ENCODE measurements around the gene OSBPL9. TPM values are rescaled to one million over a fixed set of nuclear protein-coding genes. Genes with fewer than 3 reads are reported as not detected.

Gene OSBPL9
- total and polyA plus RNA-seq, 9 of the 15 experiments (the other 6 are each of a cell fraction or from before 2014, with no cell fraction given), result 43.9 to 217 (median 170) TPM

DNA sequence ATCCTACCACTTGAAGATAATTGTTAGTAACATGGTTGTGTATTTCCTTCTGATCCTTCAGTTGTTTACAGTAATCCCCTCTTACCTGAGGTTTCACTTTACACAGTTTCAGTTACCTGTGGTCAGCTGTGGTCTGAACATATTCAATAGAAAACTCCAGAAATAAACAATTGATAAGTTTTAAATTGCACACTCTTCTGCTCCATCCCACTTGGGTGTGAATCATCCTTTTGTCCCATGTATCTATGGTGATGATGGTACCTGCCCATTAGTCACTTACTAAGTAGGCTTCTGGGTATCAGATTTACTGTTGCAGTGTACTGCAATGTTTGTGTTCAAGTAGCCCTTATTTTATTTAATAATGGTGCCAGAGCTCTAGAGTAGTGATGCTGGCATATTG lies 62.5 kb downstream of the OSBPL9 start (continued):
- TF ChIP-seq, protein P1, sequence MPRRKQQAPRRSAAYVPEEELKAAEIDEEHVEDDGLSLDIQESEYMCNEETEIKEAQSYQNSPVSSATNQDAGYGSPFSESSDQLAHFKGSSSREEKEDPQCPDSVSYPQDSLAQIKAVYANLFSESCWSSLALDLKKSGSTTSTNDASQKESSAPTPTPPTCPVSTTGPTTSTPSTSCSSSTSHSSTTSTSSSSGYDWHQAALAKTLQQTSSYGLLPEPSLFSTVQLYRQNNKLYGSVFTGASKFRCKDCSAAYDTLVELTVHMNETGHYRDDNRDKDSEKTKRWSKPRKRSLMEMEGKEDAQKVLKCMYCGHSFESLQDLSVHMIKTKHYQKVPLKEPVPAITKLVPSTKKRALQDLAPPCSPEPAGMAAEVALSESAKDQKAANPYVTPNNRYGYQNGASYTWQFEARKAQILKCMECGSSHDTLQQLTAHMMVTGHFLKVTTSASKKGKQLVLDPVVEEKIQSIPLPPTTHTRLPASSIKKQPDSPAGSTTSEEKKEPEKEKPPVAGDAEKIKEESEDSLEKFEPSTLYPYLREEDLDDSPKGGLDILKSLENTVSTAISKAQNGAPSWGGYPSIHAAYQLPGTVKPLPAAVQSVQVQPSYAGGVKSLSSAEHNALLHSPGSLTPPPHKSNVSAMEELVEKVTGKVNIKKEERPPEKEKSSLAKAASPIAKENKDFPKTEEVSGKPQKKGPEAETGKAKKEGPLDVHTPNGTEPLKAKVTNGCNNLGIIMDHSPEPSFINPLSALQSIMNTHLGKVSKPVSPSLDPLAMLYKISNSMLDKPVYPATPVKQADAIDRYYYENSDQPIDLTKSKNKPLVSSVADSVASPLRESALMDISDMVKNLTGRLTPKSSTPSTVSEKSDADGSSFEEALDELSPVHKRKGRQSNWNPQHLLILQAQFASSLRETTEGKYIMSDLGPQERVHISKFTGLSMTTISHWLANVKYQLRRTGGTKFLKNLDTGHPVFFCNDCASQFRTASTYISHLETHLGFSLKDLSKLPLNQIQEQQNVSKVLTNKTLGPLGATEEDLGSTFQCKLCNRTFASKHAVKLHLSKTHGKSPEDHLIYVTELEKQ (CRISPR knock-in tag; IDR thresholded peaks at IDR 0.05), result no peak
- TF ChIP-seq NFXL1 (CRISPR knock-in tag; IDR thresholded peaks at IDR 0.05) (no peak), LEF1 (IDR thresholded peaks at IDR 0.05) (no peak), HDAC2 (IDR thresholded peaks at IDR 0.05) (no peak)
- TF ChIP-seq, protein P2, sequence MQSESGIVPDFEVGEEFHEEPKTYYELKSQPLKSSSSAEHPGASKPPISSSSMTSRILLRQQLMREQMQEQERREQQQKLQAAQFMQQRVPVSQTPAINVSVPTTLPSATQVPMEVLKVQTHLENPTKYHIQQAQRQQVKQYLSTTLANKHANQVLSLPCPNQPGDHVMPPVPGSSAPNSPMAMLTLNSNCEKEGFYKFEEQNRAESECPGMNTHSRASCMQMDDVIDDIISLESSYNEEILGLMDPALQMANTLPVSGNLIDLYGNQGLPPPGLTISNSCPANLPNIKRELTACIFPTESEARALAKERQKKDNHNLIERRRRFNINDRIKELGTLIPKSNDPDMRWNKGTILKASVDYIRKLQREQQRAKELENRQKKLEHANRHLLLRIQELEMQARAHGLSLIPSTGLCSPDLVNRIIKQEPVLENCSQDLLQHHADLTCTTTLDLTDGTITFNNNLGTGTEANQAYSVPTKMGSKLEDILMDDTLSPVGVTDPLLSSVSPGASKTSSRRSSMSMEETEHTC (IDR thresholded peaks at IDR 0.05), result no peak
- TF ChIP-seq, protein P3, sequence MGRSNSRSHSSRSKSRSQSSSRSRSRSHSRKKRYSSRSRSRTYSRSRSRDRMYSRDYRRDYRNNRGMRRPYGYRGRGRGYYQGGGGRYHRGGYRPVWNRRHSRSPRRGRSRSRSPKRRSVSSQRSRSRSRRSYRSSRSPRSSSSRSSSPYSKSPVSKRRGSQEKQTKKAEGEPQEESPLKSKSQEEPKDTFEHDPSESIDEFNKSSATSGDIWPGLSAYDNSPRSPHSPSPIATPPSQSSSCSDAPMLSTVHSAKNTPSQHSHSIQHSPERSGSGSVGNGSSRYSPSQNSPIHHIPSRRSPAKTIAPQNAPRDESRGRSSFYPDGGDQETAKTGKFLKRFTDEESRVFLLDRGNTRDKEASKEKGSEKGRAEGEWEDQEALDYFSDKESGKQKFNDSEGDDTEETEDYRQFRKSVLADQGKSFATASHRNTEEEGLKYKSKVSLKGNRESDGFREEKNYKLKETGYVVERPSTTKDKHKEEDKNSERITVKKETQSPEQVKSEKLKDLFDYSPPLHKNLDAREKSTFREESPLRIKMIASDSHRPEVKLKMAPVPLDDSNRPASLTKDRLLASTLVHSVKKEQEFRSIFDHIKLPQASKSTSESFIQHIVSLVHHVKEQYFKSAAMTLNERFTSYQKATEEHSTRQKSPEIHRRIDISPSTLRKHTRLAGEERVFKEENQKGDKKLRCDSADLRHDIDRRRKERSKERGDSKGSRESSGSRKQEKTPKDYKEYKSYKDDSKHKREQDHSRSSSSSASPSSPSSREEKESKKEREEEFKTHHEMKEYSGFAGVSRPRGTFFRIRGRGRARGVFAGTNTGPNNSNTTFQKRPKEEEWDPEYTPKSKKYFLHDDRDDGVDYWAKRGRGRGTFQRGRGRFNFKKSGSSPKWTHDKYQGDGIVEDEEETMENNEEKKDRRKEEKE (IDR thresholded peaks at IDR 0.05; ENCODE audit: borderline replicate concordance in 1 of 2, control insufficient read depth in 1 of 2, low read depth in 2 of 2, low read length in 1 of 2), result no peak
